Heart right ventricle (tissue), 16 donors: ENCODE results near the gene GRK5. TPM values are rescaled to one million over a fixed set of nuclear protein-coding genes. Genes with fewer than 3 reads are reported as not detected.
"Not testable (repeated sequence)": the region's sequence is repeated elsewhere in the genome, so short reads cannot be mapped to it uniquely, and the experiment has no call there.

Source experiments
- ATAC-seq, 8 donors: fragments of 200-7000 bp; cut with Tn5 transposase; one replicate each; pipeline ENCODE4 v1.9.1; 2020; ENCODE audit warnings: mild to moderate bottlenecking in 8 of 8, moderate library complexity in 8 of 8, moderate number of reproducible peaks in 1 of 8
- DNase-seq, 2 donors: peaks; one replicate each; pipeline ENCODE4 v3.0.0-alpha.2; 2020
- H3K27ac ChIP-seq, 10 donors: fragments of 200-600 bp; sonication (generic) in 2 of 10; one replicate each; pipeline versions ENCODE4 v1.5.0 to v1.8.0; 2020 to 2022; ENCODE audit warnings: mild to moderate bottlenecking in 3 of 10
- H3K27me3 ChIP-seq, 7 donors: fragments of 200-600 bp; one replicate each; pipeline ENCODE4 v1.8.0; 2021 to 2022; ENCODE audit warnings: mild to moderate bottlenecking in 2 of 7
- H3K36me3 ChIP-seq, 9 donors: fragments of 200-600 bp; sonication (generic) in 1 of 9; one replicate each; pipeline versions ENCODE4 v1.5.0 to v1.8.0; 2020 to 2022; ENCODE audit warnings: mild to moderate bottlenecking in 2 of 9
- H3K4me1 ChIP-seq, 9 donors: fragments of 200-600 bp; sonication (generic) in 1 of 9; one replicate each; pipeline versions ENCODE4 v1.5.0 to v1.8.0; 2020 to 2022; ENCODE audit warnings: mild to moderate bottlenecking in 4 of 9
- H3K4me3 ChIP-seq, 10 donors: fragments of 200-600 bp; sonication (generic) in 2 of 10; one replicate each; pipeline versions ENCODE4 v1.5.0 to v1.8.0; 2020 to 2022; ENCODE audit warnings: mild to moderate bottlenecking in 7 of 10, moderate library complexity in 2 of 10
- H3K9me3 ChIP-seq, 11 donors: fragments of 200-600 bp in 10 of 11; sonication (generic) in 2 of 11; one replicate each; pipeline versions ENCODE4 v1.5.0 to v1.8.0; 2013 to 2022; ENCODE audit warnings: mild to moderate bottlenecking in 2 of 11, control low read depth in 1 of 11, moderate library complexity in 1 of 11
- CTCF ChIP-seq, 9 donors: fragments of 200-600 bp; sonication (generic) in 2 of 9; IDR thresholded peaks; one replicate each; pipeline versions ENCODE4 v1.5.0 to v1.8.0; 2021 to 2022; ENCODE audit warnings: antibody characterized with exemption in 9 of 9, mild to moderate bottlenecking in 5 of 9, moderate library complexity in 1 of 9
- WGBS, 2 donors: extraction: QIAGEN DNeasy Blood & Tissue Kit; methylation state at CpG; one replicate each; pipeline ENCODE4 v1.1.7; 2013; ENCODE audit warnings: inconsistent platforms in 1 of 2; 5-methylcytosine and 5-hydroxymethylcytosine counted together
- intact Hi-C, 10 donors: fragments of 100-400 bp; cut with DNase I; formaldehyde crosslinking; loops; one replicate each; pipeline versions ENCODE4 v1.11.1 to v1.14.2; 2022
- polyA plus RNA-seq, 2 donors: library from polyadenylated mRNA; stranded (reverse); fragments of 200-250 nt; gene quantifications; one replicate each; pipeline ENCODE4 v1.2.3, GENCODE V29; 2013
- total RNA-seq, 10 donors: library from RNA; stranded (reverse); fragmentation: NEBNext Ultra II Directional in 3 of 10; extraction: Animal tissue kit (Norgen Biotek cat#: 25700) in 3 of 10; gene quantifications; one replicate each; pipeline versions ENCODE4 v1.2.1 to v1.2.4, GENCODE V29; 2021 to 2023
- donor health status: Arrhythmogenic right ventricular cardiomyopathy.
- donor health status: ischemic (EF 13 %, LVEDD 7.1; RV severe dilation, severe dysfunction).
- donor health status: healthy with polysubstance abuse.
- donor health status: DM: no; HTN: yes; CAD: no.
- donor health status: DM: no; HTN: no; CAD: no.
- donor health status: ischemic (EF 25% LVEDD 6.9; RV normal size, moderate dysfunction).
- donor health status: ischemic (EF 25% LVEDD 5.7; RV mildly dilated, moderate dysfunction).
- donor health status: healthy.
- donor health status: DM: yes; HTN: yes; CAD: no.
- donor health status: Ischemic cardiomyopathy.
- donor health status: ischemic (EF 35%, LVEDD 5.7; RV mildly dilated, moderate dysfunction).
- donor health status: nonischemic (EF 11% LVEDD 7.7; RV severe dilation, severe dysfunction).
- donor health status: DM: yes; HTN: yes; CAD: no.
- donor health status: PGD.
- donor health status: ischemic (EF 29% LVEDD 5.4; RV normal size, mild dysfunction).
- donor health status: nonischemic (EF 23%, LVEDD 6.1; RV moderate dilation, normal function).

Gene GRK5
- total and polyA plus RNA-seq, 12 donors, result 11.8 to 80.5 (median 26.6) TPM

GRCh38 chr10:119238577-119238976 lies 31.2 kb downstream of the GRK5 start:
- TF ChIP-seq CTCF (IDR thresholded peaks at IDR 0.05), result no peak
- H3K4me1 ChIP-seq, result peaks cover 4 to 94% (median 75%) of the 10 kb centered on the region in 9 donors
- ATAC-seq (no peak), DNase-seq (no peak)
- 62 to 73% methylated on average over 8 of the region's 8 CpGs for WGBS, 2 donors
- no peak overlapping the region for H3K4me3 ChIP-seq
- H3K9me3 ChIP-seq, result no peaks in the 10 kb centered on the region
- no peaks in the 10 kb centered on the region for H3K36me3 ChIP-seq
- intact Hi-C loops, result no loop called here
- peak overlapping the region in 9 of 10 donors; percentile 24 to 80 (median 65) for H3K27ac ChIP-seq
- no peaks in the 10 kb centered on the region for H3K27me3 ChIP-seq

DNA sequence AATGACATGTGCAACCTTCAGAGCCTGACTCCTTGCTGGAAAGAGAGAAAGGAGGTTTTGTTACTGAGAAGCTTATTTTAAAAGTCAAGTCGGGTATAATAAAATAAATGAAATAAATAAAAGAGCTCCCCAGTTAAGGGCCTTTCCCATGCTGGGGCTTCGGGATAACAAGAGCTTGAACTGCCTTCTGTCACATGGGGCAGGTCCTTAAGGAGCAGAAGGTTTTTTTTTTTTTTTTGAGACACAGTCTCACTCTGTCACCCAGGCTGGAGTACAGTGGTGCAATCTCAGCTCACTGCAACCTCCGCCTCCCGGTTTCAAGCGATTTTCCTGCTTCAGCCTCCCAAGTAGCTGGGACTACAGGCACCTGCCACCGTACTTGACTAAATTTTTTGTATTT lies 31.6 kb downstream of the GRK5 start:
- intact Hi-C loops, H3K27me3 ChIP-seq, H3K9me3 ChIP-seq, H3K4me3 ChIP-seq, DNase-seq, H3K36me3 ChIP-seq: not testable (repeated sequence)
- peak in 3 of 8 donors; percentile 29 to 37 (median 35) for ATAC-seq
- Histone ChIP-seq H3K4me1 (peaks cover 0 to 93% (median 71%) of the 10 kb centered on the region in 9 donors), H3K27ac (peak overlapping the region in 6 of 10 donors; percentile 24 to 80 (median 68))
- 77 to 83% methylated on average over 6 of the region's 6 CpGs for WGBS, 2 donors

DNA sequence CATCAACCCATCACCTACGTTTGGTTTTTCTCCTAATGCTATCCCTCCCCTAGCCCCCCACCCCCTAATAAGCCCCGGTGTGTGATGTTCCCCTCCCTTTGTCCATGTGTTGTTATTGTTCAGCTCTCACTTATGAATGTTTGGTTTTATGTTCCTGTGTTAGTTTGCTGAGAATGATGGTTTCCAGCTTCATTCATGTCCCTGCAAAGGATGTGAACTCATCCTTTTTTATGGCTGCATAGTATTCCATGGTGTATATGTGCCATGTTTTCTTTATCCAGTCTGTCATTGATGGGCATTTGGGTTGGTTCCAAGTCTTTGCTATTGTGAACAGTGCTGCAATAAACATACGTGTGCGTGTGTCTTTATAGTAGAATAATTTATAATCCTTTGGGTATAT lies 32.3 kb downstream of the GRK5 start:
- ATAC-seq, intact Hi-C loops, H3K4me3 ChIP-seq, DNase-seq, H3K36me3 ChIP-seq, H3K9me3 ChIP-seq, H3K27me3 ChIP-seq: not testable (repeated sequence)
- Histone ChIP-seq H3K4me1 (peaks cover 0 to 87% (median 64%) of the 10 kb centered on the region in 9 donors), H3K27ac (peak overlapping the region in 1 of 10 donors; percentile 11)
- WGBS, 2 donors, result 87 to 89% methylated on average over 4 of the region's 4 CpGs

- no peak for TF ChIP-seq CTCF (IDR thresholded peaks at IDR 0.05)
- no peak overlapping the region for H3K4me3 ChIP-seq
- H3K4me1 ChIP-seq, result peaks cover 0 to 74% (median 50%) of the 10 kb centered on the region in 9 donors
- no peaks in the 10 kb centered on the region for H3K36me3 ChIP-seq
- intact Hi-C loops, result no loop called here
- 66 to 71% methylated on average over 12 of the region's 12 CpGs for WGBS, 2 donors
- no peaks in the 10 kb centered on the region for H3K9me3 ChIP-seq
- DNase-seq (no peak), ATAC-seq (peak in 3 of 8 donors; percentile 10 to 47 (median 32))
- no peaks in the 10 kb centered on the region for H3K27me3 ChIP-seq
- peak overlapping the region in 3 of 10 donors; percentile 25 to 41 (median 32) for H3K27ac ChIP-seq
Observed at GRCh38 chr10:119241066-119241465, 33.7 kb downstream of the GRK5 start.

GRCh38 chr10:119242186-119242585 lies 34.8 kb downstream of the GRK5 start:
- H3K9me3 ChIP-seq, result no peaks in the 10 kb centered on the region
- WGBS, 2 donors, result 86 to 89% methylated on average over 7 of the region's 7 CpGs
- ATAC-seq, result no peak
- intact Hi-C loops, result no loop called here
- peaks cover 0 to 74% (median 48%) of the 10 kb centered on the region in 9 donors for H3K4me1 ChIP-seq
- no peak for TF ChIP-seq CTCF (IDR thresholded peaks at IDR 0.05)
- H3K4me3 ChIP-seq, result no peak overlapping the region
- DNase-seq, result no peak
- H3K27ac ChIP-seq, result no peak overlapping the region
- no peaks in the 10 kb centered on the region for H3K36me3 ChIP-seq
- H3K27me3 ChIP-seq, result no peaks in the 10 kb centered on the region
